ENCODE results near the gene PHEX. TPM values are rescaled to one million over a fixed set of nuclear protein-coding genes. Genes with fewer than 3 reads are reported as not detected.

Gene PHEX
- total RNA-seq, 4 donors from 2014 or later: 1.5 to 4.3 (median 2.3) TPM

- no peaks in the 10 kb centered on the region for H3K36me3 ChIP-seq
- no peak for DNase-seq
- H3K4me3 ChIP-seq: no peak overlapping the region
- H3K27me3 ChIP-seq: peaks cover 0 to 4% of the 10 kb centered on the region in 2 donors
- no peaks in the 10 kb centered on the region for H3K4me1 ChIP-seq
- intact Hi-C loops (cut with DNase I; ENCODE audit: low total_unique reads): no loop called here
- H3K27ac ChIP-seq: peak overlapping the region in 1 of 2 donors; percentile 26
- TF ChIP-seq CTCF (IDR thresholded peaks at IDR 0.05) (no peak), POLR2A (IDR thresholded peaks at IDR 0.05) (no peak)
- H3K9me3 ChIP-seq: no peaks in the 10 kb centered on the region
These were observed 61.4 kb downstream of the PHEX start for GRCh38 chrX:22093550-22093949.

GRCh38 chrX:22095286-22095685 lies 63.2 kb downstream of the PHEX start:
- no peak for TF ChIP-seq CTCF (IDR thresholded peaks at IDR 0.05)
- no peak for TF ChIP-seq POLR2A (IDR thresholded peaks at IDR 0.05)
- no peaks in the 10 kb centered on the region for H3K36me3 ChIP-seq
- H3K27me3 ChIP-seq: peaks cover 0 to 4% of the 10 kb centered on the region in 2 donors
- H3K4me3 ChIP-seq: no peak overlapping the region
- intact Hi-C loops (cut with DNase I; ENCODE audit: low total_unique reads): no loop called here
- H3K27ac ChIP-seq: peak overlapping the region; percentile 61 to 71
- H3K9me3 ChIP-seq: no peaks in the 10 kb centered on the region
- H3K4me1 ChIP-seq: no peaks in the 10 kb centered on the region
- peak; percentile 75 to 85 for DNase-seq

GRCh38 chrX:22095856-22096255 lies 63.7 kb downstream of the PHEX start:
- H3K27ac ChIP-seq: peak overlapping the region; percentile 61 to 71
- no peak for DNase-seq
- no peaks in the 10 kb centered on the region for H3K9me3 ChIP-seq
- H3K4me3 ChIP-seq: no peak overlapping the region
- no peaks in the 10 kb centered on the region for H3K36me3 ChIP-seq
- intact Hi-C loops (cut with DNase I; ENCODE audit: low total_unique reads): no loop called here
- peaks cover 0 to 4% of the 10 kb centered on the region in 2 donors for H3K27me3 ChIP-seq
- TF ChIP-seq POLR2A (IDR thresholded peaks at IDR 0.05): no peak
- TF ChIP-seq CTCF (IDR thresholded peaks at IDR 0.05): no peak
- H3K4me1 ChIP-seq: no peaks in the 10 kb centered on the region

GRCh38 chrX:22097012-22097694 lies 65.0 kb downstream of the PHEX start:
- Histone ChIP-seq H3K27ac (peak overlapping the region; percentile 61 to 71), H3K27me3 (peaks cover 0 to 4% of the 10 kb centered on the region in 2 donors), H3K36me3 (no peaks in the 10 kb centered on the region), H3K4me3 (no peak overlapping the region), H3K9me3 (no peaks in the 10 kb centered on the region), H3K4me1 (no peaks in the 10 kb centered on the region)
- DNase-seq: peak in 1 of 2 donors; percentile 43
- no peak for TF ChIP-seq POLR2A (IDR thresholded peaks at IDR 0.05)
- no peak for TF ChIP-seq CTCF (IDR thresholded peaks at IDR 0.05)
- intact Hi-C loops (cut with DNase I; ENCODE audit: low total_unique reads): no loop called here

- Histone ChIP-seq H3K36me3 (no peaks in the 10 kb centered on the region), H3K9me3 (no peaks in the 10 kb centered on the region), H3K27me3 (no peaks in the 10 kb centered on the region), H3K4me3 (no peak overlapping the region), H3K4me1 (no peaks in the 10 kb centered on the region), H3K27ac (peak overlapping the region; percentile 65 to 73)
- peak; percentile 28 to 39 for DNase-seq
- TF ChIP-seq POLR2A (IDR thresholded peaks at IDR 0.05) (no peak), CTCF (IDR thresholded peaks at IDR 0.05) (no peak)
- intact Hi-C loops (cut with DNase I; ENCODE audit: low total_unique reads): no loop called here
These were observed 73.1 kb downstream of the PHEX start for GRCh38 chrX:22105231-22105630.
